Fibroblast of the aortic adventitia (primary cell): ENCODE data around the gene MFAP3L. TPM values are rescaled to one million over a fixed set of nuclear protein-coding genes. Genes with fewer than 3 reads are reported as not detected.

Experiments
- DNase-seq: peaks from one replicate; pipeline ENCODE4 v3.0.0-alpha.2; 2010; ENCODE audit warnings: low read depth
- H3K4me3 ChIP-seq: 2 replicates; pipeline ENCODE4 v1.5.1; 2011; ENCODE audit warnings: low read depth, mild to moderate bottlenecking, control low read depth, low read length, moderate library complexity
- total RNA-seq: library from RNA; depleted of rRNA; stranded (reverse); fragments of >200 nt; gene quantifications from 2 replicates; pipeline ENCODE4 v1.2.3, GENCODE V29; 2012; ENCODE audit warnings: low replicate concordance
- TF ChIP-seq, protein P1 (sequence below): IDR thresholded peaks from 2 replicates; pipeline ENCODE4 v1.5.1; 2011; ENCODE audit warnings: mild to moderate bottlenecking, low read length, control low read depth, inconsistent platforms; ENCODE audit not compliant: insufficient read depth

The MFAP3L gene
- total RNA-seq, 1 donor = 3.3 TPM

DNA sequence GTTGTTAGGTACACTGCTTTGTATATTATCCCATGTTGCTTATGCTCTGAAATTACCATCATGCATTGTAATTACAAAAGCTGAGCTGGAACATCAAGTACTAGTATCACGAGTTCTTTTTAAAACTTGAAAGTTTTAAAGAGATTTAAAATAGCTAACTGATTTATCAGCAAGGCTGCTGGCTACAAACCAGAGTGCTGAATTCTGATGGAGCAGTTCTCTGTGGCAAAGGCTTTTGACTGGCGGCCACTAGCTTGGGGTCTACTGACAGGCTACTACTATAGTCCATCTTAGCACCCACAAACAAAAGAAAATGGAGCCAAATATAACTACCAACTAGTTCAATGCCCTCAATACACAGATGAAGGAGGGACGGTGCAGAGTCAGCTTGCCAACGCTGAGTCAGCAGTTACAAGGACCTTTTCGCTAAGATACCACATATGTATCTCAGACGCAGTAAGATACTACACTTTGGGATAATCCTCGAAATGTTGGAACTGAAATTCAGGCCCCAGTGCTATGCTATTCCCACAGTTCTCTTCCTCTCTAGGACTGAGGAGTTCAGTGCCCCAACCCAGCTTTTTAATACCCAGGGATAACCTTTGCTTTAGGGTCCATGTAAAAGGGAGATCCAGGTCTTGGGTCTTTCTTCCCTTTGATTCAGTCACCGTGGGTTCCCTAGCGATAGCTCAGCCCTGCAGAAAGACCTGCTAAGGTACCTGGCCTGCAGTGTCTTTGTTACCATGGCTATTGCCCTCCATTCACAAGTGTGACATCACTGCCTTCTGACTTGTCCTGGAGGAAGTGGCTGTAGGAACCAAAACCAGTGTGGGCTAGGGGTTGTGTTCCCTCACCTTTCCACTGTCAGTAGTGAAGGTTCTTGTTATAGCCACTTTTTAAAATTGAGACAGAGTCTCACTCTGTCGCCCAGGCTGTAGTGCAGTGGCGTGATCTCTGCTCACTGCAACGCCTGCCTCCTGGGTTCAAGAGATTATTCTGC lies 22.8 kb downstream of the MFAP3L start:
- no peak overlapping the region for H3K4me3 ChIP-seq
- no peak for DNase-seq
- TF ChIP-seq, protein P1, sequence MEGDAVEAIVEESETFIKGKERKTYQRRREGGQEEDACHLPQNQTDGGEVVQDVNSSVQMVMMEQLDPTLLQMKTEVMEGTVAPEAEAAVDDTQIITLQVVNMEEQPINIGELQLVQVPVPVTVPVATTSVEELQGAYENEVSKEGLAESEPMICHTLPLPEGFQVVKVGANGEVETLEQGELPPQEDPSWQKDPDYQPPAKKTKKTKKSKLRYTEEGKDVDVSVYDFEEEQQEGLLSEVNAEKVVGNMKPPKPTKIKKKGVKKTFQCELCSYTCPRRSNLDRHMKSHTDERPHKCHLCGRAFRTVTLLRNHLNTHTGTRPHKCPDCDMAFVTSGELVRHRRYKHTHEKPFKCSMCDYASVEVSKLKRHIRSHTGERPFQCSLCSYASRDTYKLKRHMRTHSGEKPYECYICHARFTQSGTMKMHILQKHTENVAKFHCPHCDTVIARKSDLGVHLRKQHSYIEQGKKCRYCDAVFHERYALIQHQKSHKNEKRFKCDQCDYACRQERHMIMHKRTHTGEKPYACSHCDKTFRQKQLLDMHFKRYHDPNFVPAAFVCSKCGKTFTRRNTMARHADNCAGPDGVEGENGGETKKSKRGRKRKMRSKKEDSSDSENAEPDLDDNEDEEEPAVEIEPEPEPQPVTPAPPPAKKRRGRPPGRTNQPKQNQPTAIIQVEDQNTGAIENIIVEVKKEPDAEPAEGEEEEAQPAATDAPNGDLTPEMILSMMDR = no peak

DNA sequence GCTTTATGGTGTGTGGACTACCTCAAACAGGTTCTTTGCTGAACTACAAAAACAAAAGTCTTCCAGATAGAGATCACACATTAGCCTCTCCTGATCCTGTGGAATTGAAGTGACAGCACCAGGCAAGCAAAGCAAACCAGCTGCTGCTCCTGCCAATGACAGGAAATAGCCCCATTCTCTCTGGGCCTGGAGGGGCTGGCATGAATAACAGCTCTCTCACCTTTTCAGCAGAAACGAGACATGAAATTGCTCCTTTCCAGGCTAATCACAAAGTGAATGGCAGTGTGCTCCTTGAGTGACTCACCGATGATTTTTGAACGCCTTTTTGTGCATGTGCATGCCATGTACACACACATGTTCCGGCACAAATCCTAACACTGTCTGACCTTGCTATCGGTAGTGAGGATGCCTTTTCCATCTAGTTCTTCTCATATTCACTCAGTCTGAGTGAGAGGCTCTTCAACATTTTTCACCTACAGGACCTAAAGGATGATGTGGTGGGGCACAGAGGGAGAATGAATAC lies 24.4 kb downstream of the MFAP3L start:
- TF ChIP-seq, protein P1 = no peak
- no peak overlapping the region for H3K4me3 ChIP-seq
- DNase-seq = no peak

- DNase-seq = no peak
- no peak overlapping the region for H3K4me3 ChIP-seq
- TF ChIP-seq, protein P1 = no peak
These were observed 25.0 kb downstream of the MFAP3L start for GRCh38 chr4:170001011-170001744.

DNA sequence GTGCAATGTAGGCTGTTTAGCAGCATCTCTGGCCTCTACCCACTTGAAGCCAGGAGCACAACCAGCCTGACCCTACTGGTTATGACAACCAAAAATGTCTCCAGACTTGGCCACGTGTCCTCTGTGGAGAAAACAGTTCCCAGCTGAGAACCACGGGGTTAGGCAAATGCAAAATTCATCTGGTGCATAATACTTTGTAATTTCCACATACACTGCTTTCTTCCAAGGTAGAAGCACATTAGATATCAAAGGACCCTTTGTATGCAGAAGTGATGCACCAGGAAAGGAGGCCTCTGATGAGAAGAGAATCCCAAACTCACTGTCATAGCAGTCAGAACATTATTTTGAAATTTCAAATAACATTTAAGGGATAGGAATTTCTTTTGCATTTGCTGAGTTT lies 26.3 kb downstream of the MFAP3L start:
- TF ChIP-seq, protein P1 = no peak
- DNase-seq = no peak
- no peak overlapping the region for H3K4me3 ChIP-seq

GRCh38 chr4:169998981-169999380 lies 27.2 kb downstream of the MFAP3L start:
- TF ChIP-seq, protein P1 = no peak
- DNase-seq = no peak
- H3K4me3 ChIP-seq = no peak overlapping the region

DNA sequence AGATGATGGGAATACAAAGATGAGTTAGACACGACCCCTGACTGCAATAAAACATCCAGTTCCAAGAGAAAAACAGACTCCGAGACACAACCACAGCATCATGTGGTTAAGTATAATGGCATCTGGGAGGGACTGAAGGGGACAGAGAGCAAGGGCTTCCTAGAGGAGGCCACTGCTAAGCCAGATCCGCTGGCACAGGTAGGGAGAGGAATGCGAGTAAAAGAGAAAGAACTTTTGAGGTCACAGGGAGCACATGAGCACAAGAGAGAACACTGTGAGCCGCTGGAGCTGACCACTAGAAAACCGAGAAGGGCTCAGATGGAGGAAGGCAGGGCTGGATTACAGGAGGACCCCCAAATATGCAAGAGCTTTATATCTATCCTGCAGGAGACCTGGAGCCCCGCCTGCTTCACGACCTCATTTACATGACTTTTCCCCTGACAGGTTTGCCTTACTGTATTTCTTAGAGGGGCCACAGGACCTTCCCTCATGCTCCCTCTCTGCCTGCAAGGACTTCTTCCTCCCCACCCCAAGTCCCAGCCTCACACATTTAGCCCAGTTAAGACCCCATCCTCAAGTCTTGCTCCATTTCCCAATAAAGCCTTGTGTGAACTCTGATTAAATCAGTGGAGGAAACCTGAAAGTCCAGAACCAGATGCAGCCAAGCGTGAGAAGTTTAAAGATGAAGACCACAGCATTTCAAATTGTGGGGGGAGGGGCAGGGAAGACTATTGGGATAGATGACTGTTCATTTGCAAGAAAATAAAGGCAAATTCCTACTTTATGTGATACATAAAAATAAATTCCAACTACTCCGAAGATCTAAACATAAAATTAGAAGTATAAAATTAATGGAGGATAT lies 29.6 kb downstream of the MFAP3L start:
- no peak overlapping the region for H3K4me3 ChIP-seq
- TF ChIP-seq, protein P1 = no peak
- no peak for DNase-seq
